Measurements from ENCODE around the gene PGLYRP2.
"Not testable (repeated sequence)": the region's sequence is repeated elsewhere in the genome, so short reads cannot be mapped to it uniquely, and the experiment has no call there.

The PGLYRP2 gene

GRCh38 chr19:15488489-15489226, 9.4 kb upstream of the PGLYRP2 start:
- H3K4me3 ChIP-seq (ENCODE audit: low read depth, low read length), result no peak overlapping the region
- no peak for DNase-seq (ENCODE audit: low read depth)
- TF ChIP-seq CTCF (IDR thresholded peaks at IDR 0.05; ENCODE audit: low read depth, low read length, missing control alignments), result no peak

- DNase-seq (ENCODE audit: low read depth), result no peak
- no peak for TF ChIP-seq CTCF (IDR thresholded peaks at IDR 0.05; ENCODE audit: low read depth, low read length, missing control alignments)
- no peak overlapping the region for H3K4me3 ChIP-seq (ENCODE audit: low read depth, low read length)
These were observed 7.7 kb upstream of the PGLYRP2 start for GRCh38 chr19:15487038-15487437.

GRCh38 chr19:15485768-15486167, 6.5 kb upstream of the PGLYRP2 start:
- not testable (repeated sequence) for H3K4me3 ChIP-seq (ENCODE audit: low read depth, low read length); DNase-seq (ENCODE audit: low read depth)

GRCh38 chr19:15480996-15481395, 1.7 kb upstream of the PGLYRP2 start:
- H3K4me3 ChIP-seq (ENCODE audit: low read depth, low read length); DNase-seq (ENCODE audit: low read depth): not testable (repeated sequence)

GRCh38 chr19:15476325-15476724, 3.0 kb downstream of the PGLYRP2 start:
- DNase-seq (ENCODE audit: low read depth), result no peak
- no peak for TF ChIP-seq CTCF (IDR thresholded peaks at IDR 0.05; ENCODE audit: low read depth, low read length, missing control alignments)
- H3K4me3 ChIP-seq (ENCODE audit: low read depth, low read length), result no peak overlapping the region

GRCh38 chr19:15475611-15476010, 3.7 kb downstream of the PGLYRP2 start:
- TF ChIP-seq CTCF (IDR thresholded peaks at IDR 0.05; ENCODE audit: low read depth, low read length, missing control alignments), result no peak
- DNase-seq (ENCODE audit: low read depth), result no peak
- no peak overlapping the region for H3K4me3 ChIP-seq (ENCODE audit: low read depth, low read length)

GRCh38 chr19:15475169-15475568, 4.1 kb downstream of the PGLYRP2 start:
- no peak overlapping the region for H3K4me3 ChIP-seq (ENCODE audit: low read depth, low read length)
- DNase-seq (ENCODE audit: low read depth), result no peak

GRCh38 chr19:15473821-15474220, 5.5 kb downstream of the PGLYRP2 start:
- DNase-seq (ENCODE audit: low read depth); H3K4me3 ChIP-seq (ENCODE audit: low read depth, low read length): not testable (repeated sequence)

More at GRCh38 chr19:15475169-15475568, 4.1 kb downstream of the PGLYRP2 start:
- no peak for TF ChIP-seq CTCF (IDR thresholded peaks at IDR 0.05; ENCODE audit: low read depth, low read length, missing control alignments)
